Measurements from ENCODE around the gene CELF6.
A peak's percentile ranks its signal among the peaks of the same experiment; 100 is the strongest.
"Not testable (repeated sequence)": the region's sequence is repeated elsewhere in the genome, so short reads cannot be mapped to it uniquely, and the experiment has no call there.

CELF6 gene

DNA sequence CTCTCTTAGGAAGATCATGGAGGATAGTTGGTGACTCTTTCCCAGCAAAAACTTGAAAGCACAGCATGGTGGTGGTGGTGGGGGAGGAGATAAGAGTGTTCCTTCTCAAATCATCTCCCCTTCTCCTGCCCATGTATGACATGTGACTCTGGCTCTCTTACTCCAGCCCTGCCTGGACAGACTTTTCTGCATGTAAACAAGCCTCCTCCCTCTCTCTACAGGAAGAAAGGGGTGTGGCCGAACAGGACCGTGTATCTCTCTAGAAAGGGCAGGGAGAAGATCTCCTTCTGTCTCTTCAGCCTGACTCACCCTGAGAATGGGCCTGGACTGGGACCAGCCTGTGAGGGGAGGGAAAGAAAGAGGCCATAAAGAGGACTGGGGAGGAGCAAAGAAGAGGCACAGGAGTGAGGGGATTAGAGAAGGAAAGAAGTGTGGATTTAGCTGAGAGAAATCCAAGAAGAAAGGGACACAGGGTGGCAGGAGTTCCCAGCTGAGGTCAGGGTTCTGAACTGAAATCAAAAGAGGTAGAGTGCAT, 1.5 kb downstream of the CELF6 start:
- no peak for DNase-seq (ENCODE audit: low read depth in 2 of 2)

DNA sequence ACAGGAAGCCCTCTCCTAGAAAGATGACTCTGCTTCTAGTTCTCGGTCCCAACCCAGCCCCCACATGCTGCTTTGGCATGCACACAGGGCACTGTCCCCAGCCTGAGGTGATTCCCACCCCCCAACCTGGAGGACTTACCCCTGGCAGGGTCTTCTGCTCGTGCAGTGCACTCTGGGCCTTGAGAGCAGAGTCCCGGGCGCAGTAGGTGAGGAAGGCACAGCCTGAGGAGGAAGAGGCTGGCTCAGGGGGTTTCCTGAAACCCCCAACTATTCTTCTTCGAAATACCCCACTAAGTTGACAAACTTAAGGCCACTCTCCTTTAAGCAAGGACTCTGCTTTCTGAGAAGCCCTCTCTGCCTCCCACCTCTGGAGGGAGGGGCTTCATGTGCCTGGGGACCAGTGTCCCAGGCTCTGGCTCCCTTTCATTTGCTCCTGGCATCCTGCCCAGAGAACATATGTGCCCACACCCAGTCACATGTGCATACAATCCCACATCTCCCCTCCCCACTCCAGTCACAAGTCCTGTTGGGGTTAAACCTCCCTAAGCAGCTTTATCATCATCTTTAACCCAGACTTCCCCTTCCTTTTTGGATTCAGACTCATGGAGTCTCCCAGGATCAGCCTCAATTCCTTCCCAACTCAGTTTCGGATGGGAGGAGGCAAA, 4.1 kb downstream of the CELF6 start:
- no peak for DNase-seq (ENCODE audit: low read depth in 2 of 2)

DNA sequence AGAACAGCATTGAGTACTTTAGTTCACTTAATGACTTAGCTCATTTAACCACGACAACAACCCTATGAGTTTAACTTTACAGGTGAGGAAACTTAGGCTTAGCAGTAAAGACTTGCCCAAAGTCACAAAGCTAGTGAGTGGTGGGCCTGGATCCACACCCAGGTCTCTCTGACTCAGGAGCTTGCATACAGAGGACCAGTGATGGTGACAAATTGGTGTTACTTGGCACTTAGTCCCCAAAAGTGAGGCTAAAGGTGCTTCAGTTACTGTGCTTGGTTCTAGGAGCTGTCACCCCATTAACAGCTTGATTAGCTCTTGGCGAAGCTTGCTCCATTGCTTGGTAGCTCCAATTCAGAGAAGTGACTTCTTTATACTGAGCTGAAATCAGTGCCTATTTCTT, 6.1 kb downstream of the CELF6 start:
- DNase-seq (ENCODE audit: low read depth in 2 of 2): no peak

DNA sequence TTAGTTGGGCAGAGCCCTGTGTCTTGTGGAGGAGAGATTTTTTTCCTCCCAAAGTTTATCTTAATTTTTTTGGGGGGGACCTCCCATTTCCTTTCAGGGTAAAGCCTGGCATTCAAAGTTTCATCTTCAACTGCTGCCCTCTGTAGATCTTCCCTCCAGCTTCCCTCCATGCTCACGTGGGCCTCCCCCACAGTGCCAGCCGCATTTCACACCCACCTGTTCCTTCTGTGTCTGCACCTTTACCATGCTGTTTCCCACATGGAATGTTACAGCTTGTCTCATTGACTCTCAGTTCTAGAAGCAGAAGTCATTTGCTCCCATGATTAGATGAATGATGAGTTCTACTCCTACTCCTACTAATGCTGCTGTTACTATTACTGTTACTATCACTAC, 6.5 kb downstream of the CELF6 start:
- no peak for DNase-seq (ENCODE audit: low read depth in 2 of 2)

DNA sequence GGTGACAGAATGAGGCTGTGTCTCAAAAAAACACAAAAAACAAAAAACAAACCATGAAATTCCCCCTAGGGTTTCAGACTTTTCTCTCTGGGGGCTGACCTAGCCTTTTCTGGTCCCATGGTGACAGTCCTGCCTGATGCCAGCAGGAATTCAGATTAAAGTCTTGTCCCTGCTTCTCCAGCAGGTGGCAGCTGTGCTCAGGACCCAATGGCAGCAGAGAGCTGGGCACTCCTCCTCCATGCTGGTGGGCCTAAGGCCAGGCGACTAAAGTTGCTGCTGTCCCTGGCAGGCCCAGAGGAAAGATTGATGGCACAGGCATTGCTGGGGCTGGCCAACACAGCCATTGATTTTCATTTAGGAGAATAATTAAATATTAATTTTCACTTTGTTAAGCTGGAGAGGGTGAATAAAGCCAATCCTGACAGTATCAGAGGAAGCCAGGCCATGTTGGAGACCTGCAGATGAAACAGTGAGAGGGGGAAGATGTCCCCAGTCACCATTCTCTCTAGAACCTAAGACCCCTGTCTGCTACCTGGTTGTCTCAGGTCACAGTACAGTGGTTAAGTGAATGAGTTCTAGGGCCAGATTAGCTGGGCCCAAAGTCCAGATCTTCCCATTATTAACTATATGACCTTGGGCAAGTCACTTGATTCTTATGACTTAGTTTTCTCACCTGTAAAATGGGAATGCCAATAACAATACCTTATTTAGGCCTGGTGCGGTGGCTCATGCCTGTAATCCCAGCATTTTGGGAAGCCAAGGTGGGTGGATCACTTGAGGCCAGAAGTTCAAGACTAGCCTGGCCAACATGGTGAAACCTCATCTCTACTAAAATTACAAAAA, 7.1 kb downstream of the CELF6 start:
- DNase-seq (ENCODE audit: low read depth in 2 of 2): peak in 1 of 2 donors; percentile 15

DNA sequence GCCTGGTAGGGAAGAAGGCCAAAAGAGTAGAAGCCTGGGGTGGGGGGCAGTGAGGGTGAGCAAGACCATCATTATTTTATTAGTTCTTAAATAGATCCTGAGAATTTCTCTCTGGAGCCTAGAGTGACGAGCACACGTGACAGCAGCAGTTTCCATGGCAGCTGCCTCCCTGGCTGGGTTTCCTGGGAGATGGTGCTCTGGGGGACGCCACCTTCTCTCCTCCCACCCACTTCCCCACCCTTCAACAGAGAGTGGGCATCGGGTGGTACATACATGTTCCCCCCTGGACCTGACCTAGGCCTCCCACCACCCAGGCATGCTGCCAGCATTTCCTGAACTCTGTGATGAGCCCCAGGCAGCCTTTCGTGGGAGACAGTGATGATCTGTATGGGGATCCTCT, 12.9 kb downstream of the CELF6 start:
- DNase-seq (ENCODE audit: low read depth in 2 of 2): no peak

DNA sequence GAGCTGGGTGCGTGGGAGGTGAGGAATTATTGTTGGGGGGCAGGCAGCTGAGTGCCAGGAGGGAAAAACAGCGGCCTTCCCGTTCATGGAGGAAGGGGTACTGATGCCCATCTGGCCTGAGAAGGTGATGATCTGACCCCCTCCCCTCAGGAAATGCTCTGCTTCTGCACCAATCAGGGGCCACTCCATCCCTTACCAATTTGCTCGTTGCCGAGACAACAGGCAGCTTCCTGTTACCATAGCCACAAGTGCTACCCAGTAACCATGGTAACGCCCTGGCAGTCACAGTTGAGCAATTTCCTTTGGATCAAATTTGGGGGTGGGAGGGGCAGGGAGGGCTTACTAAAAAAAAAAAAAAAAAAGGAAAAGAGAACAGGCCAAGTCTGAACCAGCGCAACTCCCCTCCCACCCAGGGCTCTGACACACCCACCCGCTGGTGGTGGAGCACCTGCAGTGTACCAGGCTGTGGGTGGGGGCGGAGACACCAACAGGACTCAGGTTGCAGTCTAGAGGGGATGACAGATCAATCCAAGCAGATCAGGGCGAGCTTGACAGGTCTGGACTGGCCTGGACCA, 13.7 kb downstream of the CELF6 start:
- DNase-seq (ENCODE audit: low read depth in 2 of 2): no peak

DNA sequence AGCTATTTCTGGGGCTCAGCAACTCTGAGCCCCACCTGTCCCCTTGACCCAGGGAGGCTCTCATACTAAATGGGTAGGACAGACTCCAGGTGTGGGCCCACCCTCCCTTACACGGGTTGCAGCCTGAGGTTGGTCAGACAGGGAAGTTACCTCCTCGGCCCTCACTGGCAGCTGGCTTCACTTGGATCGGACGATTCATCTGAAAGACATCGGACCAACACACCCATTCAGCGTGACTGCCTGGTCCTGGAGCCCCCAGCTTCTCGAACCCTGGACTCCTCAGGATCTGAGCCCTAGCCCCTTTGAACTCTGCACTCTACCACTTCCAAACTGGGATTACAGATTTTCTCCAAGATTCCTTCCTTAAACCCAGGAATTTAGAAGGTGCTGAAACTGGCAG, 15.4 kb downstream of the CELF6 start:
- no peak for DNase-seq (ENCODE audit: low read depth in 2 of 2)

DNA sequence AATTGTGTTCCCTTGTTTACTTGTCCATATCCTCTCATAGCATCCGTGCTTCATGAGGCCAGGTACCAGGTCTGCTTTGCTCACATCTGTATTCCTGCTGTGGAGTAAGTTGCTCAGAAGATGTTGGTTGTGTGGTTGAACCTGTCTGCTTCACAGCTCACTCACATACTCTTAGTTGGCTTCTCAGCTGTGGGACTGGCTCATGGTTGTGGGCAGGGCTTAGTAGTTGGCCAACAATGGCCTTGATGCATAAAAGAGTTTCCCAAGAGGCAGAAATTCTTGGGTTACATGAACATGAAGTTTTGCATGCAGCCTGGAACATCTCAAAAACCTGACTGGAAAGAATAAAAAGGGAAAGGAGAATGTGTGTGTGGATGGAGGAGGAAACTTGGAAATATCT, 17.0 kb downstream of the CELF6 start:
- no peak for DNase-seq (ENCODE audit: low read depth in 2 of 2)

DNA sequence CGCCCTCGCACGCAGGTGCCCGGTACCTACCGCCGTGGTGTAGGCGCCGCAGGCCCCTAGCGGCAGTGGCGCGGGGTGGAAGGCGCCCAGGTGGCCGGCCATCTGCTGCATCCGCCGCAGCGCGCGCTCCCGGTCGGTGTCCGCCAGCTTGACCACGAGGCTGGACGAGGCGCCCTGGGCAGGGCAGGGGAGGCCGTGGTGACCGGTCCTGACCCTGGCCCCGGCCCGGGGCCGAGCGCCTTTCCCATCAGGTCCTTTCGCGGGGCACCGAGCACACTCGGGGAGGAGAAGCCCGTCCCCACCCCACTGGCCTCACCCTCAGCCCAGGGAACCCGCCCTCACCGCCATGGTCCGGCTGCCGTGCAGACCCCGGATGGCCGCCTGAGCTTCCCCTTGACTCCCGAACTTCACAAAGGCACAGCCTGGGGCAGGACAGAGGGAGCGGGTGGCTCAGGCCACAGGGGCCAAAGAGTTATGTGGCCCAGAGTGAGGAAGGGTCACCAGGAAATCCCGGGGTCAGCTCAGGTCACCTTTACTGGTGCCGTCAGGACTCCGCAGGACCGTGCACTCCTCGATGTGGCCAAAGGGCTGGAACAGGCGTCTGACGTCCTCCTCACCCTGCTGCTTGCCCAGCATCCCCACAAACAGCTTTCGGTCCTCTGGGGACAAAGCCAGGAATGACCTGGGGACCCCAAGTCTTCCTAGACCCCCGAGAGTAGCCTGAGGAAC, 30.2 kb downstream of the CELF6 start:
- DNase-seq (ENCODE audit: low read depth in 2 of 2): no peak

DNA sequence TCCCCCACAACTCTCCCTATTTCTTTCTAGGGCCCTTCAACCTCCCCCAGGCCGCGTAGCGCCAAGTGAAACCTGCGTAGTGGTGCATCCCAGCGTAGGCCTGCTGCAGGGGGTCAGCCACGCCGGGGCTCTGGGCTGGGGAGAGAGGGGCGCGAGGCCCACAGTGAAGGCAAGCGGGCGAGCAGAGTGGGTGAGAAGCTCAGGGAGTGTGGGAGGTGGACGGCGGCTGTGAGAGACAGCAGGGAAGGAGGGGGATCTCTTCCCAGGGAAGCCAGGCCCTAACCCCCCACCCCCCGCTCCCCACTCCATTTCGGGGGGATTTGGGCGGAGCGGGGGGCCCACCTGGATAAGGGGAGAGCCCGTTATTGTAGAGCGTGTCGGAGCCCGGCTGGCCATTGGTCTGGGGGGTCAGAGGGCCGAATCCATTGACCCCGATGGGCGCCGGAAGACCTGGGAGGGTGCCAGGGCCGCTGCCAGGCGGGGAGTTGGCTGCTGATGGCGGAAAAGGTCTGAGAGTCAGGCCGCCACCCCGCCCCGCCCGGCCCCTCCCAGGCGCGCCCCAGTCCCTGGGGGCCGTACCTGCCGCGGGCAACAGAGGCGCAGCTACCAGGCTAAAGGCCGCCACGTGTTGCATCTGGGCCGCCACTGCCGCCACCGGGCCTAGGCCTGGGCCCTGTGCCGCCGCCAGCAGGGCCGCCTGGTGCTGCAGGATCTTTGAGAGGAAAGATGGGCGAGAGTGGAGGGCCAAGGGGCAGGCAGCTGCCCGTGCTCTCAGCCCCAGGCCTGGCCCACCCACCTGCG, 31.0 kb downstream of the CELF6 start:
- DNase-seq (ENCODE audit: low read depth in 2 of 2): no peak

DNA sequence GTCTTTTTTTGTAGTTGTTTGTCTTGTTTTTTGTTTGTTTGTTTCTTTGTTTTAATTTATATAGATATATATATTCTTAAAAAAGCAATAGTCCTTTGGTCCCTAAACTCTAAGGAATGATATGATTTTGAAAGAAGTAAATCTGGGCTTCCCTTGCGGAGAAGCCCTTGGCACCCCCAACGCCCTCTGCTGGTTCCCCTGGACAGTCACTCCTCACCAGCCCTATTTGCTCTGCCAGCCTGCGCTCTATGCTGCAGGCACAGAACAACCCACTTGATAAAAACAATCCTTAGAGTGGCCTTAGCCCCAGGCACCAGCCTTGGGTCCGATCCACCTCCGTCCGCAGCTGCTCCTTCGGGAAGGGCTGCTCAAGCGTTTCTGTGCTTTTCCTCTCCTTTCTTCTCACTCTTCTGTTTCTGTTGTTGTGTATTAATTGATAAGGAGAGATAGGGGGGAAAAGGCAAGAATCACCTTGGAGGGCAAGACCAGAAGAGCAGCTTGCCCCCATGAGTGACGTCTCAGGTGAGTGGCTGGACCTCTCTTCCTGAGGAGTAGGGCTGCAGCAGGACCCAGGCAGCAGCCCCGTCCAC, 33.9 kb downstream of the CELF6 start:
- peak in 1 of 2 donors; percentile 22 for DNase-seq (ENCODE audit: low read depth in 2 of 2)

DNA sequence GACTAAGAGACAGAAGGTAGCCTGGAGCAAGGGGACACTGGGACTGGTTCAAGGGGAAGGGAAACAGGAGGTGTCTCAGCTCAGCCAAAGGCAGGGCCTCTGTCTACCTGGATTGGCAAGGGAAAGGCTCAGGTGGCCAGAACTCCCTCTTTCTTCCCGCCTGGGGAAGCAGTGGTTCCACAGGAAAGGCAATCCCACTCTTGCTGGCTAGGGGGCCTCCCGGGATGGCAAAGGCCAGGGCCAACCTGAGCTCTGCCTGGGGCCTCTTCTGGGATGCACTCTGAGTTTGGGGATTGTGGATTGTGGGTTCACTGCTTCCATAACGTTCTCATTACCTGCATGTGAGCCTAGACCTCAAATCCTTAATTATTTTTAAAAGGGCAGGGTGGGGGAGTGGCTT, 34.6 kb downstream of the CELF6 start:
- no peak for DNase-seq (ENCODE audit: low read depth in 2 of 2)

DNA sequence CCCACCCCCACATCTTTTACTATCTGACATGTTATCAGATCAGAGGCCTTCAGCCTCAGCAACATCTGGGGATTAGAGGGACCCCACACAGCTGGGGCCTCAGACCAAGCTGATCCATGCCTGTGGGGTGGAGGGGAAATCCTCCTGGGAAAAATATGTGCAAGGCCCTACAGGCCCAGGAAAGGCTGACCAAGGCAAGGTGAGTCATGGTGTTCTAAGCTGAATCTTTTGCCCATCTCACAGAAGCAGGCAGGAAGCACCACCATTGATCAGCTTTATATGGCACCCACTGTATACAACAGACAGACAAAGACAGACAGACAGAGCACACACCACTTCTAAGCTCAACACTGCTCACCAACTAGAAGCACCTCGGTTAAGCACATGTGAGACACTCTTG, 35.2 kb downstream of the CELF6 start:
- no peak for DNase-seq (ENCODE audit: low read depth in 2 of 2)

DNA sequence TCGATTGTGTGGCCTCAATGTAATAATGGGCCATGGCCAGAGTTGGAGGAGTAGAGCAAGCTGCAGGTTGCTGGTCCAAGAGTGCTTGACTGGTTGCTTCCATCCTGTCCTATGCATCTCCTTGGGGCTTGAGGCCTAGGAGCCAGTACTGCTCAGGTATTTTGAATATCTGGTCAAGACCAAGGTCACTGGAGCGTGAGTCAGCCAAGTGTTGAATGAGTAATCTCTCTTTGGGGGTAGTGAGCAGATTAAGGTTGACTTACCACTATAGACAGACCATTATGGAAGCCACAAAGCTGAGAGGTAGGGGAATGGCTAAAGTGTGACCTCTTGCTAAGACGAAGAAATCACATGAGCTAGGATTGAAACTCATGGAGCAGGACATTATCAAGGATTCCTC, 38.2 kb downstream of the CELF6 start:
- no peak for DNase-seq (ENCODE audit: low read depth in 2 of 2)

DNA sequence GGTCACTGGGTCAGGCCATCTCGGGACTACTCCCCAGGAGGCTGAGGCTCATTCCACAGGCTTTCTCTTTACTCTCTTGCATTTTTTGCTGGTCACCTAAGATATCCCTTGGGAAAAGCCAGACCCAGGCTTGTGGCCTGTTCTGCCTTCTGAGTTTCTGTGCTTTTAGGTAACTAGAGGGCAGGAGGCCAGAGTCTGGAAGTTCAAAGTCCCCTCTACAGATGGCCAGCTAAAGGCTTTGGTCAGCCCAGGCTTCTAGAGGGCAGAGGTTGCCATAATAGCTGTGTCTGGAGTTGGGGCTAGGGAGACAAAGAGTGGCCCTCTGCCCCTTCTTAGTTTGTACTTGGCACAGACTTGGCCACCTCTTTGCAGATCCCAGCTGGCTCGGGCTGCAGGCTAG, 39.2 kb downstream of the CELF6 start:
- no peak for DNase-seq (ENCODE audit: low read depth in 2 of 2)

DNA sequence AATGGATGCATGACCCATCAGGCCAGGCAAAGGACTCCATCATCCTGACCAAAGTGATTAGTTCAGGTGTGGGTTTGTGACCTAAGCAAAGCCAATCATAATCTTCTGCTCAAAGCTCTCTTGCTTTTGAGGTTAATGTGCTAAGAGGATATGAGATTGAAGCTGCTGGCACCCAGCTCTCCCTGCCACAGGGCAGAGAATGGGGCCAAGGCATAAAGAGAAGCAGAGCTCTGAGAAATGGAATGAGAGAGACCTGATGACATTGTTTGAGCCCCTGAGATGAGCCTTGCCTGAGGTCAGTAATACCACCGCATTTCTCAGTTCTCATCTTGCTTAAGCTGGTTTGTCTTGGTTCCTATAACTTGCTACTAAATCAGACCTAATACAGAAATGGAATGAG, 41.2 kb downstream of the CELF6 start:
- DNase-seq (ENCODE audit: low read depth in 2 of 2): no peak

DNA sequence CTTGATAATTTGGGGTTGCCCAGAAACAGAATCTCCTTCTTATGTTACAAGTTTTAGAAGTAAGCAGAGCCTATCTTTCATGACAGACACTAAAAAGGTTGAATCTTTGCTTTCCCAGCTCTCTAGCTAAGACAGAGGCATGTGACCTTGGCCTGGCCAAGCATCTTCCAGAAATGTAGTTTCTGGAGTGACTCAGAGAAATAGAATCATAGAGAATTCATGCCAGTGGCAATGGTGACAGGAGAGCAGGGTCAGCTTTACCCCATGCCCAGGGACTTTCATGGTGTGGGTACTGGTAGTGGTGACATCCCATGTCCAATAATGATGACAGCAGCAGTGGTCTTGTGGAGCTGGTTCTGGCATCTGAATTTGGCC, 43.6 kb downstream of the CELF6 start:
- no peak for DNase-seq (ENCODE audit: low read depth in 2 of 2)

DNA sequence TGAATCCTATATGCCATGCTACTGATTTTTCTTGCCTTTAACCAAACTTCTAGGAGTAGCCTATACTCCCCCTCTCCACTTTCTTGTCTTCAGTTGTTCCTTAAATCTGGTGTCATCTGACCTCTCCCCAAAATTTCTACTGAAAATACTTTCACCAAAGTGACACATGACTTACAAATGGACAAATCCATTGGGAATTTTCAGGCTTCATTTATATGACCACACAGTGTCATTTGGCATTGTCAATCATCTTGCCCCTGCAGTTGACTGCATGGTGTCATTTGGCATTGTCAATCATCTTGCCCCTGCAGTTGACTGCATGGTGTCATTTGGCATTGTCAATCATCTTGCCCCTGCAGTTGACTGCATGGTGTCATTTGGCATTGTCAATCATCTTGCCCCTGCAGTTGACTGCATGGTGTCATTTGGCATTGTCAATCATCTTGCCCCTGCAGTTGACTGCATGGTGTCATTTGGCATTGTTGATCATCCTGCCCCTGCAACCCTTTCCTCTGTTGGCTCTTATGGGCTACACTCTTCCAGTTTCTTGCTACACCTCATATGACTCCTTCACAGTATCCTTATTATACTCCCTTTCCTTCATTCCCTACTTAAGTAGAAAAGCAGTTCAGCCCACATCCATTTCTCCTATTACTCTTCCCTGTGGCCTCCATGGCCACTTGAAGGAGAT, 44.2 kb downstream of the CELF6 start:
- DNase-seq (ENCODE audit: low read depth in 2 of 2): not testable (repeated sequence)

DNA sequence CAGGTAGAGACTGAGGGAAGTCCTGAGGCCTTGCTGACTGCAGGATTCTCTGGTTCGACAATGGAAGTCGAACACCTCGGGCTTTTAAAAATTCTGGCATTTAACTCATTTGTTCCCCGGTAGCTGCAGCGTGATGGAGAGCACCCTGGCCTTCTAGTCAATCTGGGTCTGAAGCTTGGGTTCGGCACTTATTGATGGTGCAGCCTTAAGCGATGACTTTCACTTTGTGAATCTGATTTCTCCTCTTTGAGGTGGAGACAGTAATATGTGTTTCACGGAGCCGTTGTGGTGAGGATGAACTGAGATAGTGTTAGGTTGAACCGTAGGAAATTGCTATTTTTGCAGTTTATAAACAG, 47.0 kb downstream of the CELF6 start:
- no peak for DNase-seq (ENCODE audit: low read depth in 2 of 2)

Measured in stimulated activated CD8-positive, alpha-beta memory T cell treated with anti-CD3 and anti-CD28 coated beads, Interleukin-7, amount 100 ng/mL, for 1 hour (primary cell).